CD4-positive, alpha-beta T cell treated with Interleukin-4 for 4 hours (primary cell): ENCODE measurements around the gene OVCH1.
"Not testable (repeated sequence)": the region's sequence is repeated elsewhere in the genome, so short reads cannot be mapped to it uniquely, and the experiment has no call there.

Experiments
- DNase-seq: peaks from one replicate; pipeline ENCODE4 v3.0.0-alpha.2; 2020

OVCH1 gene

GRCh38 chr12:29486972-29487371 lies 10.5 kb downstream of the OVCH1 start:
- no peak for DNase-seq

DNA sequence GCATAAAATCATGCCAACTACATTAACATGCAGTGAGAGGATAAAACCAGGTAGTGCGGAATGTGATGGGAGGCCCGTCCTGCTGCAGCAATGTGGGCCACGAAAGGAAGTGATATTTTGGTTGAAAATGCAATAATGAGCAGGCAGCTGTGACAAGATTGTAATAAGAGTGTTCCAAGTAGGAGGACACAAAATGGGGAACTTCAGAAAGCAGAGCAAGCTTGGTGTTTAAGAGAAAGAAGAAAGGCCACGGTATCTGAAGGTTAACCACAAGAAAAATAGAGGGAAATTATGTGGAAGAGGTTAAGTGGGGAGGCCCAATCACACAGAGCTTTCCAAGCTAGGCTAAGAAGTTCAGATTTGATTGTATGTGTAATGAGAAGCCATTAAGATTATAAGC lies 34.3 kb downstream of the OVCH1 start:
- no peak for DNase-seq

DNA sequence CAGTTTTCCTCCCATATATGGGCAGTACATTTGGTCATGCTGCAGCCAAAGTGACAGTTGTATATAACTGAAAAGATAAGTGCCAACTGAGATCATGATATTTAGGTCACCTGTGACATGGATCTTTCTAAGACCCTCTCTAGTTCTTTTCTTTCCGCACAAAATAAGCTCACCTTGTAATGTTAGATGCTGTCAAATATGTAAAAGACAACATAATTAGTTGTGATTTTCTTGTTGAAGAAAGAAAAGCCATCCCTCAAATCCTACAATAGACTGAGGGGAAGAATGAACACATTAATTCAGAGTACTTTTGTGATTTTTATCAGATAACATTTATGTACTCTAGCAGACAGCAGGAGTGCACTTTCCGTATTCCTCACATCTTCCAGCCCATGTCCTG lies 37.4 kb downstream of the OVCH1 start:
- no peak for DNase-seq

- DNase-seq = no peak
Observed at GRCh38 chr12:29455087-29455486, 42.4 kb downstream of the OVCH1 start.

- no peak for DNase-seq
Observed at GRCh38 chr12:29451888-29452287, 45.6 kb downstream of the OVCH1 start.

DNA sequence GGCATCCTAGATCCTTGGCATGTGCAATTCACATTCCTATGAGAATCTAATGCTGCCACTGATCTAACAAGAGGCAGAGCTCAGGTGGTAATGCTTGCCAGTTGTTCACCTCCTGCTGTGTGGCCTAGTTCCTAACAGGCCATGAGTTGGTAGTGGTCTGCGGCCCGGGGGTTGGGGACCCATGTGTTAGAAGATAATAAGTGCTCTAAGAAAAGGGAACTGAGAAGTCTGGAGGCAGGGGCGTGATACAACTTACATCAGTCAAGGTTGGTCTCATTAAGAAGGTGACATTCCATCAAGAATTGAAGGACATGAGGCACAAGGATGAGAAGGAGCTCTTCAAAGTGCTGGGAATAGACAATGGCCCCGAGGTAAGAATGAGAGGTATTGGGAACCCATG lies 49.3 kb downstream of the OVCH1 start:
- DNase-seq = no peak

- DNase-seq = no peak
Observed at GRCh38 chr12:29447285-29447975, 50.1 kb downstream of the OVCH1 start.

DNA sequence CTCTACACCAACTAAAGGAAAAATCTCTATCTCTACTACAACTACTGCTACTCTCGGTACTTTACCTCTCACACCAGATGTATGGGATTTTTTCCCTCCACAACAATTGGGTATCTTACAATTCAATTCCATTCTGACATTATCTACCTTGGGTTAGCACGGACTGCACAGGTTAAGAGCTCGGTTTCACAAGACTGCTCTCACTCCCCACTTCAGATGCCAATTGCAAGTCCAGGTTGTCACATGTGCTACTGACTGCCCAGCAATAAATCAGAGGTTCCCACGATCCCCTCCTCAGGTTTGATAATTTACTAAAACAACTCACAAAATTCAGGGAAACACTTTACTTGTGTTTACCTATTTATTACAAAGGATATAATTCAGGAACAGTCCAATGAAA lies 58.0 kb downstream of the OVCH1 start:
- no peak for DNase-seq

- no peak for DNase-seq
Observed at GRCh38 chr12:29438752-29439408, 58.6 kb downstream of the OVCH1 start.

DNA sequence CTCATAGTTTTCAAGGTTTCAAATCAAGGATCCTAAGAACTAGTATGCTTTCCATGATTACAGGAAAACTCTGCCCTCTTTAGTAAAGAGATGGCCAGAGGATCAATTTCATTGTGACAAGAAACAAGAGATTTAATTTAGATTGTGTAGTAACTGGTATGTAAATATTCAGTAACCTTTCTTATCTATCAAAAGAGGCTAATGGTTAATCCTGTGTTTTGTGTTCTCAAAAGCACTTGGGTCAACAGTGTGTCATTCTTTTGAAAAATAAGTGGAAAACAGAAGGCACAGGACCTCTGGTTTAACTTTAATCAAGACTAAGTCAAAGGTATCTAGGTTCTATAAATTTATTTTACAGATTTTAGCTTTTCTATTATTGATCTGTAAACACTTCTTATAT lies 59.9 kb downstream of the OVCH1 start:
- no peak for DNase-seq

DNA sequence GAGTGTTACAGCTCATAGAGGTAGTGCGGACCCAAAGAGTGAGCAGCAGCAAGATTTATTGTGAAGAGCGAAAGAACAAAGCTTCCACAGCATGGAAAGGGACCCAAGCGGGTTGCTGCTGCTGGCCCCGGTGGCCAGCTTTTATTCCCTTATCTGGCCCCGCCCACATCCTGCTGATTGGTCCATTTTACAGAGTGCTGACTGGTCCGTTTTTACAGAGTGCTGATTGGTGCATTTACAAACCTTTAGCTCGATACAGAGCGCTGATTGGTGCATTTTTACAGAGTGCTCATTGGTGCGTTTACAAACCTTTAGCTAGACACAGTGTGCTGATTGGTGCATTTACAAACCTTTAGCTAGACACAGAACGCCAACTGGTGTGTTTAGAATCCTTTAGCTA lies 60.7 kb downstream of the OVCH1 start:
- not testable (repeated sequence) for DNase-seq

GRCh38 chr12:29431513-29431912 lies 66.0 kb downstream of the OVCH1 start:
- DNase-seq = no peak

GRCh38 chr12:29430716-29431044 lies 66.8 kb downstream of the OVCH1 start:
- DNase-seq = no peak

DNA sequence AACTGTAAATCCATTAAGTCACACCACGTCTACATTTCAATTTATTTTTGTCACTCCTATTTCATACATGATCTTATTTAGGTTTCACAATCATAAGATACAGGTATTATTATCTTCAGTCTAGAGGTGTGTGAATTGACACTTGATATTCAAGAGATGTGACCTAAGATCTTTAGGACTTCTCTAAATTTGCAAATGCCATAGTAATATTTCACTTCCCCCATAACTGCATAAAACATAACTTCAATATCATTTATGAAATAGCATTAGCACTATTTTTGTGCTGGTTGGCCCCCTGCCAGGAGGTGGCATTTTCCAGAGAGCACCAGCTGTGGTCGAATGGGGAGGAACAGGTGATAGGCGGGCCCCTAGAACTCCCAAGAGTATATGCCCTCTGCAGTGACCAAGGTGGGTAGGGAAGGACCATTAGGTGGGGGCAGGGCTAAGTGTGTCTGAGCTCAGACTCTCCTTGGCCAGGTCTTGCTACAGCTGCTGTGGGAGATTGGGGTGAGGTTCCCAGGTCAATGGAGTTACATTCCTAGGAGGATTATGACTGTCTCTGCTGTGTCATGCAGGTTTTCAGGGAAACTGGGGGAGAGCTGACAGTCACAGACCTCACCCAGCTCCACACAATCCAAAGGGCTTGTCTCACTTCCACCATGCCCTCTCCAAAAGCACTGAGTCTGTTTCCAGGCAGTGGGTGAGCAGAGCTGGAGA lies 67.3 kb downstream of the OVCH1 start:
- DNase-seq = no peak

DNA sequence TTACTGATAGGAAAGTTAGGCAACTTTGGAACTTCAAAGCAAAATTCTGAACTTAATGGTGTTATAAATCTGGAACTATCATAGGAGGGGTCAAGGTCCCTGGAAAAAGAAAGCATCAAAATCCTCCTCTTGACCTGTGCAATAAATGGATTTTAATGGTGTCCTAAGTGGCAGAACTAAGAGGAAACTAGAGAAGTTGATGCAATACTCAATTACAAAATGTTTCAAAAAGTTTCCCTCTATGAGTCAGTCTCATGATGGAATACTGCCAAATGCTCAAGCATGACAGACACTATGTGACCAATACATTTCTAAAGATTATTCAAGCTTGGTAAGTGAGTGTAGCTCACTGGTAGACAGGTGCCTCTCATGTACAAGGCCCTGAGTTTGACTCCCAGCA lies 68.9 kb downstream of the OVCH1 start:
- DNase-seq = peak; percentile 1

DNA sequence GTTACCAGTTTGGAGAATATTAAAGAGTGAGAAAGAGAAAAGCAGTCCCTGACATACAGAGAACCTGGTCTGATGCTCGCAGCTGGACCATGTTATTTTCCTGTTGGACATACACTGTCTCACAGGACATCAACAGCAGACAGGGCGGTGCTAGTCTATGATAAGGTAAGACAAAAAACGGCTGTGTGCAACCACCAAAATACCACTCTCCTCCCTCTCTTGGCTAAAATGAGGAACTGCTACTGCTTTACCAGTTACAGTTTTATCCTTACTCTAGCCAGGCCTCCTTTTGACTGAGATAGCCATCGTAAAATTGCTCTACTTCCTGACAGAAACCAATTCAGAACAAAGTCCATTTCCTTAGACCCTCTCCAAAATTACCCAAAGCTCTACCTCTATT lies 69.5 kb downstream of the OVCH1 start:
- peak; percentile 25 for DNase-seq

- no peak for DNase-seq
Observed at GRCh38 chr12:29426498-29426897, 71.0 kb downstream of the OVCH1 start.

DNA sequence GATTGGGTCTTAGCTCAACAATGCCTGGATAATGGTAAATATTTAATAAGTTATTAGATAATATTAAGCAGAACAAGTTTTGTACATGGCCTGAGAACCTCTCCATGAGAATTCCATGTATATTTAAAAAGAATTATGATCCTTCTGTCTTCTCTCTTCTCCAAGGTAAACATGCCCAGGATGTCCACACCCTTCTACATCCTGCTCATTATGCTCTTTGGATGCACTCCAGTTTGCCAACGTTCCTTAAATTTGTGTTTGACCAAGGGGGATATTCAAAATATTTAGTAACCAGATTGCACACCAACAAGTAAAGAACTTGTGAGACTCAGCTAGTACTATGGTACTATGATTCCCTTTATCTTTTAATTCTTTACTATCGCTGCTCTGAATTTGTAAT lies 71.8 kb downstream of the OVCH1 start:
- DNase-seq = no peak

DNA sequence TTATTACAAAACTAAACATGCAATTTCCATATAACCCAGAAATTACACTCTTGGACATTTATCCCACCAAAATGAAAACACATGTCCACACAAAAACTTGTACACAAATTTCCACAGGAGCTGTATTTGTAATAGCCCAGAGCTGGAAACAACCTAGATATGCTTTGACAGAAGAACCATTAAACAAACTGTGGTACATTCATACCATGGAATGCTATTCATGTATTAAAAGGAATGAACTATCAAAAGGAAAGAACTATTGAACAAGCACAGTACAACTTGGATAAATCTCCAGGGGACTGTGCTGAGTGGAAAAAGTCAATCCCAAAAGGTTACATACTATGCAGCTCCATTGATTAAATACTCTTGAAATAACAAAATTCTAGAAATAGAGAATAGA lies 80.7 kb downstream of the OVCH1 start:
- no peak for DNase-seq

DNA sequence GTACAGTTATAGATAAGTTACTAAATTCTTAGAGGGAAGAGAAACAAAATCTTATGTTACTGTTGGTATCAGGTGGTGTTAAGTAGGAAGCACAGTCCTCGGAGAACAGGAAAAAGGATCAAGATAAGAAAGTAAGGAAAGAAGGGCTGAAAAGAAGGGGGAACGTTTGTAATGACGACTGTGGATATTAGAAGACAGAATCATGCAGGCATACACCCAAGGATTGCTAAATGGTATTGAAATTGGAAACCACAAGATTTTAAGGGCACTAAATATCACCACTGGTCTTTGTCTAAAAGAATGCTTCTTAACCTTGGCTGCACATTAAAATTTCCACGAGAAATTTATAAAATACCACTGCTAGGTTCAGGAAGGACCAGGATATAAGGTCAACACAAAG lies 82.4 kb downstream of the OVCH1 start:
- no peak for DNase-seq

GRCh38 chr12:29414368-29414767 lies 83.1 kb downstream of the OVCH1 start:
- DNase-seq = no peak

DNA sequence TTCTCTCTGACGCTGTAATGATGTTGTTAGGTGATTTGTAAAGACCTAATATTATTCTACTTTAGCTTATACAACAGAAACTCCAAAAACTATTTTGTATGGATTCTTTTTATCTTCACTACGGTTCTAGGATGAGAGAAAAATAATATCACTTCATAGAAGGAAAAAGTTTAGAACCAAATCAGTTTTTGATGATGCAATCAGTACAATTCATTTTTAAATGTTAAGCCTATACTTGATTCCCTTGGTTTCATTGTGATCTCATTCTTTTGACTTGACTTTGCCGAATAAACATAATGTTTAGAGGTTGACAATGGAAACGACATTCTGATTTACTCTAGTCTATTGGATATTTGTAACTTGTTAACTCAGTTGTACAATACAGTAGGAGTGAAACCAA lies 91.9 kb downstream of the OVCH1 start:
- no peak for DNase-seq

DNA sequence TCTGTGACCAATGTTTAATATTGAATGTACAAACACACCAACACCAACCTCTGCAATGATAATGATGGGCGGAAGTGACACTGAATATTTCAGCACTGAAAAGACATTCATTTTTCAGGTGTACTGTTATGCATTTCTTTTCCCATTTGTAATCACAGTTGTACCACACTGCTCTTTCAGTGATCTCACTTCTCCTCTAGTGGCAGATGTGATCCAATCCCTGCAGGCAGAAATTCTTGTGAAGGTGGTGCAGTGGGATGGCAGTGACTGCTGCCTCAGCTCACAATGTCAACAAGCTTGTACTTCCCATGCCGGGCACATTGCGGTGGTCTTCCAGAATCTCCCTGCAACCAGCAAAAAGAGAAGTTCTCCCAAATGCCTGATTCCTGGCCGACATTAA lies 93.5 kb downstream of the OVCH1 start:
- no peak for DNase-seq

GRCh38 chr12:29402437-29402836 lies 95.0 kb downstream of the OVCH1 start:
- DNase-seq = no peak

- DNase-seq = no peak
Observed at GRCh38 chr12:29398495-29398894, 99.0 kb downstream of the OVCH1 start.
